ENCODE results near the gene TBC1D22A.

TBC1D22A gene

DNA sequence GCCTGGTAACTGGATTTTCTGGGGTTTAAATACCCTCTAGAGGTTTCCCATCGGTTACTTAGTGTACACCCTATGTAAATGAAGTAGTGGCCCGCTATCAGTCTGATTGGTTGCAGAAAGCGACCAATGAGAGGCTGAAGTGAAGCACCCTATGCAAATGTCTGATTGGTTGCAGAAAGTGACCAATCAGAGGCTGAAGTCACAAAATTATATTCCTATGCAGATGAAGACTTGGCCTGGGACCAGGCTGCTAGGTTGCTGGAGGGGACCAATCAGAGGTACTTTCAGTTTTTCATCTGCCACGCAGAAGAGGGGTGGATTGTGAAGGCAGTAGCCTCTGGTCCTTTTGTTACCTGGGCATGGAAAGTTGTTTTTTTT lies 134.8 kb downstream of the TBC1D22A start:
- Histone ChIP-seq H3K9ac (ENCODE audit: low read length) (no peak overlapping the region), H3K9me2 (replicated peaks; ENCODE audit: insufficient read depth, low read length) (no peaks in the 10 kb centered on the region), H3K27ac (ENCODE audit: low read length) (no peak overlapping the region), H4K20me1 (ENCODE audit: insufficient read depth, low read length) (no peaks in the 10 kb centered on the region), H3K4me1 (ENCODE audit: low read length) (no peaks in the 10 kb centered on the region), H3K9me3 (replicated peaks; ENCODE audit: insufficient read depth, low read length) (no peaks in the 10 kb centered on the region), H2AFZ (ENCODE audit: low read length) (no peak overlapping the region), H3F3A (ENCODE audit: insufficient read depth, low read length) (no peaks in the 10 kb centered on the region), H3K4me2 (ENCODE audit: low read depth, low read length) (no peak overlapping the region), H3K79me2 (ENCODE audit: low read length) (no peaks in the 10 kb centered on the region), H3K36me3 (replicated peaks; ENCODE audit: insufficient read depth, low read length) (no peaks in the 10 kb centered on the region), H3K4me3 (ENCODE audit: low read length) (no peak overlapping the region), H3K27me3 (replicated peaks; ENCODE audit: insufficient read depth, low read length) (no peaks in the 10 kb centered on the region)
- TF ChIP-seq EZH2phosphoT487 (IDR thresholded peaks at IDR 0.05; ENCODE audit: low read length) = no peak
- DNase-seq = no peak

DNA sequence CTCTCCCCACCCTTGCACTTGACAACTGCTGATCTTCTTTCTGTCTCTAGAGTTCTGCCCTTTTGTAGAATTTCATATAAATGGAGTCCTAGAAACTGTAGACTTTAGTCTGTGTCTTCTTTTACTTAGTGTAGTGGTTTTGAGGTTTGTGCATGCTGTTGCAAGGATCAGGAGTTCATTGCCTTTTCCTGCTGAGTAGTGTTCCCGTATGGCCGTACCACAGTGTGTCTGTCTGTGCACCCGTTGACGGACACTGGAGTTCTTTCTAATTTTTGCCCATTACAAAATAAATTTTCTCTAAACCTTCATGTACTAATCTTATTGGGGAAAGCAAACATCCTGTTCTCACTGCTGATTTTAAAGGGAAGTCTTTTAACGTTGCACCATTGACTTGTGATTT lies 138.1 kb downstream of the TBC1D22A start:
- Histone ChIP-seq H3K79me2 (ENCODE audit: low read length) (no peaks in the 10 kb centered on the region), H3K27me3 (replicated peaks; ENCODE audit: insufficient read depth, low read length) (no peaks in the 10 kb centered on the region), H3K9me2 (replicated peaks; ENCODE audit: insufficient read depth, low read length) (no peaks in the 10 kb centered on the region), H3K36me3 (replicated peaks; ENCODE audit: insufficient read depth, low read length) (no peaks in the 10 kb centered on the region), H3K4me3 (ENCODE audit: low read length) (no peak overlapping the region), H3K4me2 (ENCODE audit: low read depth, low read length) (no peak overlapping the region), H3K9ac (ENCODE audit: low read length) (no peak overlapping the region), H3F3A (ENCODE audit: insufficient read depth, low read length) (no peaks in the 10 kb centered on the region), H4K20me1 (ENCODE audit: insufficient read depth, low read length) (no peaks in the 10 kb centered on the region), H3K9me3 (replicated peaks; ENCODE audit: insufficient read depth, low read length) (no peaks in the 10 kb centered on the region), H2AFZ (ENCODE audit: low read length) (no peak overlapping the region), H3K4me1 (ENCODE audit: low read length) (no peaks in the 10 kb centered on the region), H3K27ac (ENCODE audit: low read length) (no peak overlapping the region)
- no peak for TF ChIP-seq EZH2 (optimal IDR thresholded peaks at IDR 0.05; ENCODE audit: low read depth, low read length)
- TF ChIP-seq, protein P1, sequence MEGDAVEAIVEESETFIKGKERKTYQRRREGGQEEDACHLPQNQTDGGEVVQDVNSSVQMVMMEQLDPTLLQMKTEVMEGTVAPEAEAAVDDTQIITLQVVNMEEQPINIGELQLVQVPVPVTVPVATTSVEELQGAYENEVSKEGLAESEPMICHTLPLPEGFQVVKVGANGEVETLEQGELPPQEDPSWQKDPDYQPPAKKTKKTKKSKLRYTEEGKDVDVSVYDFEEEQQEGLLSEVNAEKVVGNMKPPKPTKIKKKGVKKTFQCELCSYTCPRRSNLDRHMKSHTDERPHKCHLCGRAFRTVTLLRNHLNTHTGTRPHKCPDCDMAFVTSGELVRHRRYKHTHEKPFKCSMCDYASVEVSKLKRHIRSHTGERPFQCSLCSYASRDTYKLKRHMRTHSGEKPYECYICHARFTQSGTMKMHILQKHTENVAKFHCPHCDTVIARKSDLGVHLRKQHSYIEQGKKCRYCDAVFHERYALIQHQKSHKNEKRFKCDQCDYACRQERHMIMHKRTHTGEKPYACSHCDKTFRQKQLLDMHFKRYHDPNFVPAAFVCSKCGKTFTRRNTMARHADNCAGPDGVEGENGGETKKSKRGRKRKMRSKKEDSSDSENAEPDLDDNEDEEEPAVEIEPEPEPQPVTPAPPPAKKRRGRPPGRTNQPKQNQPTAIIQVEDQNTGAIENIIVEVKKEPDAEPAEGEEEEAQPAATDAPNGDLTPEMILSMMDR (IDR thresholded peaks at IDR 0.05; ENCODE audit: low read length) = no peak
- TF ChIP-seq EZH2phosphoT487 (IDR thresholded peaks at IDR 0.05; ENCODE audit: low read length) = no peak
- no peak for DNase-seq

DNA sequence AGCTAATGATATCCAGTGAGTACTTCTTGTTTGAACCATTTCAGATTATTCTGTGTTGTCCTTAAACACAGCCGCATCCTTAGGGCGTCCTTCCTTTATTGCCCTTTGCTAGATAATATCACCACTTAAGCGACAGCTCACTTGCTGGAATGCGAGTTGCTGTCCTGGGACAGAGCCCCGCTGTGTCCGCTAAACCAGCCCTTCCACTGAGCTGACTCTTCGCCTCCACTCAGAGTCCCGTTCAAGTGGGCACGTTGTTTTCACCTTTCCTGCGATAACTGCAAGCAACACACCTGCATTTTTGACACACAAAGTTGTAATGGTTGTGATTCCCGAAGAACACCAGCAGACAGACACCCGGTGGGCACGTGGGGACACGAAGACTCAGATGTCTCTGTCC lies 140.0 kb downstream of the TBC1D22A start:
- no peak overlapping the region for H3K4me2 ChIP-seq (ENCODE audit: low read depth, low read length)
- TF ChIP-seq EZH2phosphoT487 (IDR thresholded peaks at IDR 0.05; ENCODE audit: low read length) (no peak), EZH2 (optimal IDR thresholded peaks at IDR 0.05; ENCODE audit: low read depth, low read length) (no peak)
- TF ChIP-seq, protein P1 (IDR thresholded peaks at IDR 0.05; ENCODE audit: low read length) = no peak
- no peaks in the 10 kb centered on the region for H3F3A ChIP-seq (ENCODE audit: insufficient read depth, low read length)
- DNase-seq = no peak
- H4K20me1 ChIP-seq (ENCODE audit: insufficient read depth, low read length) = no peaks in the 10 kb centered on the region
- no peaks in the 10 kb centered on the region for H3K9me3 ChIP-seq (replicated peaks; ENCODE audit: insufficient read depth, low read length)
- no peaks in the 10 kb centered on the region for H3K79me2 ChIP-seq (ENCODE audit: low read length)
- H3K27ac ChIP-seq (ENCODE audit: low read length) = no peak overlapping the region
- H3K4me1 ChIP-seq (ENCODE audit: low read length) = no peaks in the 10 kb centered on the region
- H3K9ac ChIP-seq (ENCODE audit: low read length) = no peak overlapping the region
- H3K9me2 ChIP-seq (replicated peaks; ENCODE audit: insufficient read depth, low read length) = no peaks in the 10 kb centered on the region
- H3K36me3 ChIP-seq (replicated peaks; ENCODE audit: insufficient read depth, low read length) = no peaks in the 10 kb centered on the region
- no peak overlapping the region for H3K4me3 ChIP-seq (ENCODE audit: low read length)
- no peaks in the 10 kb centered on the region for H3K27me3 ChIP-seq (replicated peaks; ENCODE audit: insufficient read depth, low read length)
- H2AFZ ChIP-seq (ENCODE audit: low read length) = no peak overlapping the region

DNA sequence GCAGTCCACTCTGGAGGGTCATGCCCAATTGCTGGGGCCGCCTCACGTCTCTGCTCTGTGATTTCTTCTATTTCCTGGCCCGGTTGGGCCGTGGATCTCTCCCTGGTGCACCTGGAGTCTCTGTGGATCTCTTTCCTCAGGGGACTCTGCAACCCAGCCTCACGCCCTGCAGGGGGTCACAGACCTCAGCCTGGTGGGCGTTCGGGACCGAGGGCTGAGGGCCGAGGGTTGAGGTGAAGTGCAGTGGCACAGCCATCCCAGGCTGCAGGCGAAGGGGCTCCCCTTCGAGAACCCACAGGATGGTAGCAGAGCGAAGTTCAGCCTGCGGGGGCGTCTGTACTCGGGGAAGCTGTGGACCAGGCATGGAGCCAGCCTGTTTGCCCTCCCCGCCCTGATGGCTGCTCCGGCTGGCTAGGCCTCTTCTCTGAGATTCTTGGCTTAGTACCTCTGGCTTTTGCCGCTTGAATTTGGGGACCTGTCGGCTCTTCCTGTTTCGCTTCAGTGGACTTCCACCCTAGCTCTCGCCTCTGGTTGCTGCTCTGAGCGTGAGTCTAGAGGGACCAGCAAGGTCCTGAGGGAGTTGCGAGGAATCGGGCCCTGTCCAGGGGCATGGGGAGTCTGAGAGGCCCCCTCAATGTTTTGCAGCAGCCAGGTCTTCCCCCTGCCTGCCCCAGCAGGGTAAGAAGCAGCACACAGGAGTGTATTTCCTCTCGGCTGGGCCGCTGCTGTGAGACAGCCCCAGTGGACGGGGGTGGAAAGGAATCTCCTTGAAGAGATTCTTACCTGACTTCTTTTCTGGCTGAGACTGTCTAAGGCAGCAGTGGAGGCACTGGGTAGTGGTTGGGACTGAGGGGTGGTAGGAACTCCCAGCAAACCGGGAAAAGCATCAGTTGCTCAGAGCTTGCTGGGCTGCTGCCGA lies 140.8 kb downstream of the TBC1D22A start:
- Histone ChIP-seq H3K27ac (ENCODE audit: low read length) (no peak overlapping the region), H3K9me2 (replicated peaks; ENCODE audit: insufficient read depth, low read length) (no peaks in the 10 kb centered on the region), H3K79me2 (ENCODE audit: low read length) (no peaks in the 10 kb centered on the region), H3K4me2 (ENCODE audit: low read depth, low read length) (no peak overlapping the region), H2AFZ (ENCODE audit: low read length) (no peak overlapping the region), H3K36me3 (replicated peaks; ENCODE audit: insufficient read depth, low read length) (no peaks in the 10 kb centered on the region), H3K4me3 (ENCODE audit: low read length) (no peak overlapping the region), H3K4me1 (ENCODE audit: low read length) (no peaks in the 10 kb centered on the region), H3F3A (ENCODE audit: insufficient read depth, low read length) (no peaks in the 10 kb centered on the region), H3K27me3 (replicated peaks; ENCODE audit: insufficient read depth, low read length) (no peaks in the 10 kb centered on the region), H3K9me3 (replicated peaks; ENCODE audit: insufficient read depth, low read length) (no peaks in the 10 kb centered on the region), H3K9ac (ENCODE audit: low read length) (no peak overlapping the region), H4K20me1 (ENCODE audit: insufficient read depth, low read length) (no peaks in the 10 kb centered on the region)
- TF ChIP-seq EZH2phosphoT487 (IDR thresholded peaks at IDR 0.05; ENCODE audit: low read length) = no peak
- no peak for TF ChIP-seq EZH2 (optimal IDR thresholded peaks at IDR 0.05; ENCODE audit: low read depth, low read length)
- TF ChIP-seq, protein P1 (IDR thresholded peaks at IDR 0.05; ENCODE audit: low read length) = no peak
- DNase-seq = no peak
